Activated CD8-positive, alpha-beta memory T cell treated with anti-CD3 and anti-CD28 coated beads for 36 hours (primary cell): ENCODE measurements around the gene PIGQ. TPM values are rescaled to one million over a fixed set of nuclear protein-coding genes. Genes with fewer than 3 reads are reported as not detected.

Experiments
- CTCF ChIA-PET: fragments of 350-600 bp; sonication (Branson Sonifier 250); formaldehyde crosslinking; loops from one replicate; lab custom pipeline; 2021; ENCODE audit warnings: antibody characterized with exemption; lab: Charles Lee
- POLR2A ChIA-PET: fragments of 350-600 bp; sonication (Branson Sonifier 250); formaldehyde crosslinking; loops from one replicate; lab custom pipeline; 2021; ENCODE audit warnings: antibody characterized with exemption; lab: Charles Lee
- total RNA-seq, 2 experiments: library from RNA; stranded (reverse); gene quantifications; one replicate each; pipeline ENCODE4 v1.2.3, GENCODE V29; 2021

The PIGQ gene
- 10 to 100 TPM; 46.7 to 50.8 TPM for total RNA-seq

DNA sequence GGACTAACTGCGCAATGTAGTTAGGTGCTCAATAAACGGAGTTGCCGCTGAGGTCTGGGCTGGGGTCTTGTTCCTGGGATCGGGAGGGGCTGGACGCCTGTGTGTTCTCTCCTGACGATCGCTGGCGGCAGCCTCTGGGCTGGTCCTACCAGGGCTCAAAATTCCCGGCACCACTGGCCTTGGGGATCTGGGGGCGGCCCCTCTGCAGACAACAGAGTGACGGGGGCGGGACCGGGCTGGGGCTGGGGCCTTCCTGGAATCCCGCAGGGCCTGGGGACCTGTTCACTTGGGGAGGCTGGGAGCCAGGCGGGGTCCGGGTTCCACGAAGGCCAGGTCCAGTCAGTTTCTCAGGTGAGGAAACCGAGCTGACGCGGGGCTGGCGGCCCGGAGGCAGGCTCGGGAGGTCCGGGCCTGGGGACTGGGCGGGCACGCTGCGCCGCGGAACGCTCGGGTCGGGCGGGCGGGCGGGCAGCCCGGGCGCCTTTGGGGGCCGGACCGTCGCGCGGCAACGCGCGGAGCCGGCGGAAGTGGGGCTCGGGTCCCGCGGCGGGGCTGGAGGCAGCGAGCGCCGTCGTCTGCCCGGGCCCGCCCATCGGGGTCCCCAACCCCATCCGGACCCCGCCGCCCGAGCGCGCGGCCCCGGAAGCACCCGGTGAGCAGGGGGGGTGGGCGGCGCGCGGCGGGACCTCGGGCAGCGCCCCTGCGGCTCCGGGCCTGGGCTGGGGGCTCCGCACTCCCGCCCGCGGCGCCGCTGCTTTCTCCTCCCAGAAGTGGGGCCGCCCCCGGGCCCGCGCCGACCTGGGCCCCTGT is at the start of gene PIGQ:
Gene PIGQ, plus strand, starts transcription at position 524 of the 810 bp plus-strand sequence. CDS start 4,107 bp downstream, outside the sequence.
- POLR2A ChIA-PET: interaction anchor here (1.1 kb wide), 1 partner anchor 42 kb away, joined by 3 read pairs; the partner anchor contains the start of gene CAPN15
- CTCF ChIA-PET: interaction anchor here (0.6 to 1.7 kb wide), 4 partner anchors 10 to 251 kb away, joined by 3 to 4 read pairs (median 4); no protein-coding TSS in a partner anchor

DNA sequence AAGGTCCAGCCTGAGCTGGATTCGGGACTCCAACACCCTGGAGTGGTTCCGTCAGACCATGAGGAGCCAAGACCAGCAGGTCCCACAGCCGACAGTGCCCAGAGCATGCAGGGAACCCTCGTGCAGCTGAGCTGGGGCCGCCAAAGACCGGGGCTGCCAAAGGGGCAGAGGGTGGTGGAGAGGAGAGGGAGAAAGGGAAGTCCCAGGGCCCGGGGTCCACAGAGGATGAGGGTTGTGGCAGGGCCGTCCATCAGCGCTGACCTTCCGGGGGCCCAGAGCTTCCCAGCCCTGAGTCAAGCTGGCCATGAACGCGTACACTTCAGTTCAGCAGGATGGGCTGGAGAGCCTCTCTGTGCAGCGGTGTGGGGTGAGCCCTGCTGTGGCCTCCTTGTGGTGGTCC is 48.9 kb upstream of the PIGQ start:
- CTCF ChIA-PET: no interaction called here
- POLR2A ChIA-PET: no interaction called here

DNA sequence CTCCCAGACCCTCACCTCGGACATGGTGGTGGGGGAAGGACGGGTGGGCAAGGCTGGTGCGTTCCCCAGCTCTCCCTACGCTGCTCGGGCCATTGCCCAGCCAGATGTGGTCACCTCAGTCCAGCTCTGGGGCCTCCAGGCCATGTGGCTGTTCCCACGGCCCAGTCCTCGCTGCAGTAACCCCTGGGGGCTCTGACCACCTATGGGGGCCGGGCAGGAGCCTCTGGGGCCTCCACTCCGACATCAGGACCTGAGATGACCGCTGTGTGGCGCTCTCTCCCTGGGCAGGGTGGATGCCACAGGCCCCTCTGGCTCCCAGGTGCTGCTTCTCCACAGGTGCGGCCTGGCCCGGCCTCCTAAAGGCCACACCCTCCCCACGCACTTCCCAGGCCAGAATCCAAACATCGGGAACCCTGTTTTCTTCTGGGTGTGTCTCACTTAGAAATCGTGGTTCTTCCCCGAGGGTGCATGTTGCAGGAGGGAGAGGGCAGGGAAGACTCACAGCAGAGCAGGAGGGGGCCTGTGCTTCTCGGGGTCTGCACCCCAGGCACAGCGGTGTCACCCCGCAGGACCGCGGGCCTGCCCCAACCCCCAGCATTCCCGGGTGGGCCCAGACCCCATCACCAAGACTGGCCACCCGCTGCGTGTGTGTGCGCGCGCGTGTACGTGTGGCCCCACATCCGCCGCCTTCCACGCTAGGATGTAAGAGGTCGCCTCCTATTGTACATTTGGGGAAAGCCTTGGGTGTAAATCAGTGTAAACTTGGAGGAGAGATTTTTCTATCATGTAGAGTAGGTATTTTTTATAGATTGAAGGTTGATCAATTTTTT is 48.2 kb upstream of the PIGQ start:
- ChIA-PET POLR2A (no interaction called here), CTCF (no interaction called here)

DNA sequence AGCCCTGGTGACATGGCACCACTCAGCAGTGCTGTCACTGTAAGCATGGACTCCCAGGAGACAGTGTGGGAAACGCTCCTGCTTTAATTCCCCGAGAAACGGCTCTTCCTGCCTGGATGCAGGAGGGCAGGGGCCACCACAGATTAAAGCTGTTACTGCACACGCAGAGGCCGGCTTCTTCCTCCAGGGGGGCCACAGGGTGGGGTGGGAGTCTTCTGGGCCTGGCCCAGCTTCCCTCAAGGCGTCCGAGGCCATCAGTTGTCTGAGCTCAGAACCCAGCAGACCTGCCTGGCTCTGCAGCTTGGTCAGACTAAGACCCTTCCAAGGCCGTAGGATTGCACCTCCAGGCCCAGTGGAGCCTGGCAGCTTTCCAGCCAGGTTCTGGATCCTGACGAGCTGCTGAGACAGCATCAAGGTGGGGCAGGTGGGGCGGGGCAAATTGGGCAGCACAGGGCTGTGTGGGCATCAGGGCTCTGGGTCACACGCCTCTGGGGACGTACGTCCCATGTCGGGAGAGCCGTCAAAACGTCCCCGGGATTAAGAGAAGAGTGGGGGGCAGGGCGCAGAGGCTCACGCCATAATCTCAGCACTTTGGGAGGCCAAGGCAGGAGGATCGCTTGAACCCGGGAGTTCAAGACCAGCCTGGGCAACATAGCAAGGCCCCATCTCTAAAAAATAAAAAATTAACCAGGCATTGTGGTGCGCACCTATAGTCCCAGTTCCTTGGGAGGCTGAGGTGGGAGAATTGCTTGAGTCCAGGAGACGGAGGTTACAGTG is 47.3 kb upstream of the PIGQ start:
- ChIA-PET CTCF (no interaction called here), POLR2A (interaction anchor here (1.1 kb wide), 1 partner anchor 66 kb away, joined by 5 read pairs; no protein-coding TSS in a partner anchor)

DNA sequence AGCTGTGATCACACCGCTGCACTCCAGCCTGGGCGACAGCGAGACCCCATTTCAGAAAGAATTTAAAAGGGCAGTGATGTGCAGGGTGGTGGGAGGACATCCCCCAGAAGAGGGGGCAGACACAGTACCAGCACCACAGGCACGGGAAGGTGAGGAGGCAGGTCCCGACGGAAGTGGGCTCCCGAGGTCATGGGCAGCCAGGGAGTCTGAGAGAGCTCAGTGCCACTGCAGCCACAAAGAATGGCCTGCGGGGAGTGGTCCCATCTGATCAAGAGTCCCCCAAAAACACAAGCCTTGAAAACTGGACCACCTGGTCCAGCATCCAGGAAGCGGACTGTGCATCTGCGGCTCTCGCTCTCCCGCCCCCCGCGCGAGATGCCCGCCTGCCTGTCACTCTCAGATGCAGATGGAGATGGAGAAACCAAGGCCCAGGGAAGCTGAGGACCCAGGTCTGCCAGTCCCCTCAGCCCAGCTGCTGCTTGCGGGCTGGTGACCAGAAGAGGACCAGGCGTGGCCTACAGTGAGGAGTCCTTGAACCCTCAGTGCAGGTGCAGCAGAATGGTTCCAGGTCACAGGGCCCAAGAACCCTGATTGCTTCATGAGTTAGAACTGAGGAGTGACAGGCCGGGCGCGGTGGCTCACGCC is 46.5 kb upstream of the PIGQ start:
- CTCF ChIA-PET: no interaction called here
- POLR2A ChIA-PET: interaction anchor here (1.1 kb wide), 1 partner anchor 66 kb away, joined by 5 read pairs; no protein-coding TSS in a partner anchor

DNA sequence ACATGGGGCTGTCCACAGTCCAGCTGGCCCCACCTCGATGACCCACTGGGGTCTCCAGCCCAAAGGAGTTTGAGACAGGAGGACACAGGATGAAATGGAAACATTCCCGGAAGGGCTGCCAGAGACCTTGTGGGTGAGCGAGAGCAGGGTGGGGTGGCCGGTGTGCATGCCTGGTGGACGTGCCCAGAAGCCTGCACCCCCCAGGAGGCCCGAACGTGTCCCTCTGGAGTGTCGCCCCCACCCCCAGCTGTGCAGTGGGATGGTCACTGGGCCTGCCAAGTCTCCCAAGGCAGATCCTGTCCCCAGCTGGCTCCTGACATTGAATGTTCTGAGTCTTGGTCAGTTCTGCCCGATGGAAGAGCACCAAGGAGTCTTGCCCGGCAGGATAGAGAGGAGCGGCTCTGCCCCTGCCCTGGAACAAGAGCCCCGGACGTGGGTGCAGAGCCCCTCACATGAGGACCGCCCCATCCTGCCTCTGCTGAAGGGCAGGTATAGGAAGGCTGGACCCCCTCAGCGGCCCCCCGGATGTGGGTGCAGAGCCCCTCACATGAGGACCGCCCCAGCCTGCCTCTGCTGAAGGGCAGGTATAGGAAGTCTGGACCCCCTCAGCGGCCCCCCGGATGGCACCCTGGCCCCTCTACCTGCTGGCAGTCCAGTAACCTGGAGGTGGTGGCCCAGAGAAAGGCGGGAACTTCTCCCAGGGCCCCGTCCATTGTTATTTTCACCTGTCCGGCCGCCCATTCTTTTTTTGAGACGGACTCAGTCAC is 45.3 kb upstream of the PIGQ start:
- ChIA-PET POLR2A (no interaction called here), CTCF (interaction anchor here (1.0 kb wide), 1 partner anchor 13 kb away, joined by 4 read pairs; no protein-coding TSS in a partner anchor)

DNA sequence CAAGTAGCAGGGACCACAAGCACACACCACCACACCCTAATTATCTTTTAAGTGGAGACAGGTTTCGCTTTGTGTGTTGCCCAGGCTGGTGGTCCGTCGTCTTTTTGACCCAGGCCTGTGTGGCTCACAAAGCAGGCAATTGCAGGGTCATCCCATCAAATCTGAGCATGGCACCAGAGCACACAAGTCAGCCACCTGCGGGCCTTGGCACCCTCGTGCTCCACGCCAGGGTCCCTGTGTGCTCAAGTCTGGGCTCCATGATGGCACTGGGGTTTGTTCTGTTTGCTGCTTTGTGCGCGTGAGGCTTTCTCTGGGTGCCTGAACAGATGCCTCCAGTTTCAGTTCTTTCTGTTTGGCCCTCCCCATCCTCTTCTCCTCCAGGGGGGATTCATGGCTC is 44.6 kb upstream of the PIGQ start:
- ChIA-PET CTCF (interaction anchor here (1.0 to 1.3 kb wide), 4 partner anchors 13 to 133 kb away, joined by 3 to 4 read pairs (median 4); partner anchors contain the start of genes DECR2 and RAB11FIP3), POLR2A (interaction anchor here (1.2 kb wide), 1 partner anchor 124 kb away, joined by 3 read pairs; no protein-coding TSS in a partner anchor)

DNA sequence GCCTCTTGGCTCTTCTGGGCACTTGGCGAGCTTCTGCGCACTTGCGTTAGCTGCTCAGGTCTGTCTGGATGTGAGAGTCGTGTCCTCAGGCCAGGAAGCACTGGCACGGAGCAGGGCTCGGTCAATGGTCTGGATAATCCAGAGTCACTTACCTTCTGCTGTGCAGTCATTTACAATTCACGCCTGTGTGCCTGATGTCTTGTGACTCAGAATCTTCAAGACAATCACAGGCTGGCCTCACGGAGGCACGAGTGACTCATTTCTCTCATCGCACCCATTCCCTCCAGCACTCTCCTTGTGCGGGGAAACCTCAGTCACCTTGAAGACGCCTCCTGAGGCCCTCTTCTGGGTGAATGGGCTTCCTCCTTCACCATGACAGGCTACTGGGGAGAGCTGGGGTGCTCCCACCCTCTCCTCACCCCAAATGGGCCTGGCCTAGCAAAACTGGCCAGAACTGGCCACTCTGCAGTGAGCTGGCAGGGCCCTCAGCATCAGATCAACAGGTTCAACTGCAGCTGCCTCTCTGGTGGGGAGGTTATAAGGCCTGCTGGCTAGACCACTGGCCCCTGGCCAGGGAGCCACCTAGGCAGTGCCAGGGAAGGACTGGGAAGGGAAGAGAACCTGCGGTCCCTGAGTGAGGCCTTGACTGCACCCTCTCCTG is 44.1 kb upstream of the PIGQ start:
- POLR2A ChIA-PET: interaction anchor here (0.7 to 1.2 kb wide), 3 partner anchors 125 to 685 kb away, joined by 3 read pairs; no protein-coding TSS in a partner anchor
- CTCF ChIA-PET: interaction anchor here (1.0 to 1.3 kb wide), 4 partner anchors 14 to 134 kb away, joined by 3 to 4 read pairs (median 4); partner anchors contain the start of genes DECR2 and RAB11FIP3

DNA sequence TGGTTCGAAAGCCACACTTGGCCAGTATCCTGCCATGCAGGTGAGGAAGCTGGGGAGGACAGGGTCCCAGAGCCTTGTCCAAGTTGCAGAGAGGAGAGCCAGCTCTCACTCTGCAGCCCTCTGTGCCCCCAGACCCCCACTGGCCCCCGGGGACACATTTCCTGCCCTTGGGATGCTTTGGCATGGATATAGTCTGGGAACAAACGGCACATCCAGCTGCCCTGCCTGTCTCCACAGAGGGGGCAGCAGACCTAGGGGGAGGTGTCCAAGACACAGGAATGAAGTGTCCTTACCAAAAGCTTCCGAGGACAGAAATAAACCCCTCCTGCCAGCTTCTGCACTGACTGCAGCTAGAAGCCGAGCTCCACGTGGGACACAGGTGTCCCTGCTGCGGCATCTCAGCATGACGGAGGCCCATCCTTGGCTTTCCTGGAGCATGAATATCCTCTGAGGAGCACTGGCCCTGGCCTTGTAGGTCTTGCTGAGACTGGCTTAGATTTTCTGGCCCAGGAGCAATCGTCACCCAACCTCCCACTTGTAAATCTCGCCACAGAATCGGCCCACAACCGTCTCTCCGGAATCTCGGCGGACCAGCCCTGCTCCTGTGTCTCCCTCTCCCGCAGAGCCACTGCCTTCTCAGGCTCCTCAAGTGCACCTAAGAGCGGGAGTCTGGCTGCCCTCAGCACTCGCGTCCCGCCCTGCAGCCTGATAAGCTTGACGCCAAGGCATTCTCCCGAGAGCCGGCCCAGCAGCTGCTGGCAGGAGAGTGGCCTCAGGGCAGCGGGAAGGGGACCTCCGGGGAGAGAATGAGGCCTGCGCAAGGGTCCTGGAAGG is 43.4 kb upstream of the PIGQ start:
- CTCF ChIA-PET: interaction anchor here (0.9 to 1.7 kb wide), 6 partner anchors 42 to 135 kb away, joined by 3 to 4 read pairs (median 3); partner anchors contain the start of genes DECR2 and RAB11FIP3
- POLR2A ChIA-PET: interaction anchor here (0.5 to 1.2 kb wide), 7 partner anchors 25 to 684 kb away, joined by 3 to 5 read pairs (median 3); no protein-coding TSS in a partner anchor

DNA sequence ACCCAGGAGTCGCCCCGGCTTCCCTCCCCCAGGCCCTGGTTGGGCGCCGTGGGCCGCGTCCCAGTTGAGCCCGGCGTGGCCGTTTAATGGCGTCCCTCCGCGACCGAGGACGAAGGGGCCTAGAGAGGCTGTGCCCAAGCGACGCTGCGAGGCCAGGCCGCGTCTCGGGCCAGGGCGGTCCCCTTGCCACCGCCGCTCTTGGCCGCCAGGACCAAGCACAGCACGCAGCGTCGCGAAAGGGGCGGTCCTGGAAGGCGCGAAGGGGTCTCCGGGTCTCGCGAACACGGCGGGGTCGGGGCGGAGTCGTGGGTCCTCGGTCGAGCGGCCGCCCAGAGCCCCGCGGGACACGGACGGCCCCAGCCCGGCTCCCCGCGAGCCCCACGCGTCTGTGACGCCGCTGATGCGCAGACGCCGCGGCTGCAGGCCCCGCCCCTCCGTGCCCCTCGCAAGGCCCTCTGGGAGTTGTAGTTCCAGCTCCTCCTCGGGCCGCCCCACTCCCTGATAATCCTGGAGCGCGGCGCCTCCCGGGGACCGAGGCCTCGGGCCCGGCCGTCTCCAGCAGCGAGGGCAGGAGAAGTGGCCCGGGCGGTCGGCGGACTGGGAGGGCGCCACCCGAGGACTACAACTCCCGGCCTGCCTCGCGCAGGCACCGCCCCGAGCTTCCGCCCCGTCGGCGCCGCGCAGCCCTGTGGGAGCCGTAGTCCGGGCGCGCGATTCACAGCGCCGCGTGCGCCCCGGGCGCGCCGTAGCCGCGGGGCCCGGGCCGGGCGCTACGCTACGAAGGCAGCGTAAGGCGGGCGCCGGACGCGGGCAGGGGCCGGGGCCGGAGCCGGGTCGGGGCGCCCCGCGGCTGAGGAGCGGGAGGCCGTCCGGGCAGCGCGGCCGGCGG is 42.5 kb upstream of the PIGQ start, which contains the start of gene CAPN15:
Gene CAPN15, plus strand, starts transcription at position 698 of the 889 bp plus-strand sequence. CDS start 19,127 bp downstream, outside the sequence.
- ChIA-PET POLR2A (interaction anchor here (0.5 to 1.2 kb wide), 6 partner anchors 25 to 145 kb away, joined by 3 to 5 read pairs (median 3); no protein-coding TSS in a partner anchor), CTCF (interaction anchor here (0.9 to 1.7 kb wide), 3 partner anchors 41 to 102 kb away, joined by 3 to 4 read pairs (median 3); partner anchors contain the start of gene RAB11FIP3)

DNA sequence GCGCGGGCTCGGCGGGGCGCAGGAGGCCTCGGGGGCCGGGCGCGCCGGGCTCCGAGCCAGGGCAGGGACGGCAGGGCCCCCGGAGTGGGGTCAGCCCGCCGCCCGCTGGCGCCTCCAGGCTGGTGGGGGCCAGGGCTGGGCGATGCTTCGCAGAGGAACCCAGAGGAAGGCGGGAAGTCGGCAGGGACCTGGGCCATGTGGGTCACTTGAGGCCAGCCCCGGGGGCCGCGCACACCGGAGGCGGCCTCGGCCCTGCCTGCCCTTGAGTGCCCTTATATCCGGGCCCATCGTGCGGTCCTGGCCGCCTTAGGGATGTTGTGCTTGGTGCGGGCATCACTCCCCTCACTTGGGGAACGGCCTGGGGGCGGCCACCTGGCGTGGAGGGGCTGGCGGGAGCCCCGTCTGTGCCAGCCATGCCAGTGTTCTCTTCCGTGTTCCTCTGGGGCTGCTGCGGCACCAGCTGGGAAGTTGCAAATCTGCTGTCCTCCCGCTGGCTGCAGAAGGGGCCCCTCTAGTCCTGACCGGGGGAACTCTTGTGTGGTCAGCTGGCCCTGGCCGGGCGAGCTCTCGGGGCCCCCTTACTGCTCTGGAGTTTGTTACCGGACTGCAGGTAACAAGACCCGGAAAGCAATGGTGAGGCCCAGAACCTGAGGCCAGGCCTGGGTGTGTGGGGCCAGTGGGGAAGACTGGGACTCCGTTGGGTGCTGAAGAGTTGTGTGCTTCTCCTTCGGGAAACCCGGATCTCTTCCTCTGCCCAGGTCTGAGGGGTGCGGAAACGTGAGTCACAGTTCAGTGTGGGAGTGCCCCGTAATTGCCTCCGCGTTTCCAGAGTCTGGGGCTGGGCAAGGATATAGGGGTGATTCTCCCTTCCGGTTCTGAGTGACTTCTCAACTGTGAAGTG is 41.4 kb upstream of the PIGQ start:
- ChIA-PET CTCF (interaction anchor here (0.8 to 1.7 kb wide), 3 partner anchors 60 to 421 kb away, joined by 3 to 4 read pairs (median 3); partner anchors contain the start of gene RAB11FIP3), POLR2A (interaction anchor here (1.2 kb wide), 1 partner anchor 146 kb away, joined by 3 read pairs; no protein-coding TSS in a partner anchor)

DNA sequence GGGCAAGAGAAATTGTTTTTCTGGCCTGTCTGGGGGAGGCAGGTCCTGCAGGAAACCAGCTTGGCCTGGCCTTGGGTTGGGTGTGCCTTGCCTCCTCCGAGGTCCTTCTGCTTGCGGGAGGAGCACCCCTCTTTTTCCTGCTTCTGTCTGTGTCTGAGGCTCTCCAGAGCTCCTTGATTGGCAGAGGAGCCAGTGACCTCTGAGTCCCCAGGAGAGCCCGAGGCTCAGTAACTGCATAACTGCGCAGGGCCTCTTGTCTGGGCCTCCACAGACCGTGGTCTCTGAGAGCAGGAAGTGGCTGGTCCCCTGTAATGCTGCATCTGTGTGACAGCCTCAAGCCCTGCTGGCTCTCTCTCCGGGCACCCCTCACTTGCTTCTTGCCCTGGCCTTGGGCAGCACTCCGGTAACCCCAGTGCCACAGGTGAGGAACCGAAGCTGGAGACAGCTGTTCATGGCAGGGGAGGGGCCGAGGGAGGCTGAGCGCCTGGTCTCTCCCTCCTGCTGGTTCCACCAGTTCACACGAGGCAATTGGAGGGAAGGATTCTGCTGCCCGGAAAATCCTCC is 40.7 kb upstream of the PIGQ start:
- CTCF ChIA-PET: interaction anchor here (0.8 kb wide), 1 partner anchor 422 kb away, joined by 3 read pairs; no protein-coding TSS in a partner anchor
- POLR2A ChIA-PET: no interaction called here
